ENCODE measurements around the gene CACNA1B. TPM values are rescaled to one million over a fixed set of nuclear protein-coding genes. Genes with fewer than 3 reads are reported as not detected.

The CACNA1B gene
- total RNA-seq, 1 donor from 2014 or later = 0.74 TPM

- H3K4me1 ChIP-seq = no peaks in the 10 kb centered on the region
These were observed 40.2 kb downstream of the CACNA1B start for GRCh38 chr9:137917795-137918194.

DNA sequence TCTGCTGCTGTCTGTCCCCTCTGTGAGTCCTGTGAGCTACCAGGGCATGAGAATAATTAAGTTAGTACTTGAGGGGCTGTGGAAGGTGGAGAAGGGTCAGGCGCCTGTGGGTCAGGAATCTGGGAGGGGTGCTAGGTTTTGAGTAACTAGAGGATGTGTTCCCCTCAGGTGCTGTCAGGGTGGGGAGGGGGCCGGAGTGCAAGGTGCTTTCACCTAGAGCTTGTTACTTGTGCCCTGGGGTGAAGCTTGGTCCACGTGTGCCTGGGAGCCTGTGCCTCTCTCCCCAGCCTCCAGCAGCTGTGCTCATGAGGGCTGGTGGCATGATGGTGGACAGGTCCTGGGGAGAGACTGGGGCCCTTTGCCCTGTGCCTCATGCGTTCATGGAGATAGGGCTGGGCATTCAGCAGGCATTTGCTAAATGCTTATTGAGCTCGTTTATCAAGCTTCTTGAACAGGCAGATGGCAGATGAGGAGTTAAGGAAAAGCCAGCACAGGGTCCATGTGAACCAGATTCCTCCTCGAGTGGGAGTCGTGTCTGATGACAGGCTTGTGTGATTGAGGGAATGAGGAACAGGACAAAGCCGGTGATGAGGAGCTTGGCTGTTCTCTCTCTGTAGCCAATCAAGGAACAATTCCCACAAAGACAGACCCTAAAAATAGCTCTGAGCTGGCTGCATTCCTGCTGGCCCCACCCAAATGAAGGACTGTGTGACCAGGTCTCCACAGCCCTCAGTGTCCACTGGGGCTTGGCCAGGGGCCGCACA is 40.9 kb downstream of the CACNA1B start:
- Histone ChIP-seq H3K9me3 (no peaks in the 10 kb centered on the region), H3K27me3 (no peaks in the 10 kb centered on the region), H3K4me1 (no peaks in the 10 kb centered on the region), H3K27ac (no peak overlapping the region), H3K36me3 (no peaks in the 10 kb centered on the region), H3K4me3 (no peak overlapping the region)
- intact Hi-C loops (cut with DNase I) = no loop called here
- TF ChIP-seq POLR2A (IDR thresholded peaks at IDR 0.05) (no peak), CTCF (IDR thresholded peaks at IDR 0.05) (no peak), POLR2AphosphoS5 (IDR thresholded peaks at IDR 0.05; ENCODE audit: insufficient read depth in 1 of 2, low read depth in 1 of 2) (no peak)
- no peak for DNase-seq (ENCODE audit: extremely low spot score in 2 of 2)

More at GRCh38 chr9:137917795-137918194, 40.2 kb downstream of the CACNA1B start:
- H3K27ac ChIP-seq = no peak overlapping the region
- TF ChIP-seq POLR2AphosphoS5 (IDR thresholded peaks at IDR 0.05; ENCODE audit: insufficient read depth in 1 of 2, low read depth in 1 of 2) (no peak), CTCF (IDR thresholded peaks at IDR 0.05) (no peak), POLR2A (IDR thresholded peaks at IDR 0.05) (no peak)
- H3K27me3 ChIP-seq = no peaks in the 10 kb centered on the region
- H3K4me3 ChIP-seq = no peak overlapping the region
- H3K36me3 ChIP-seq = no peaks in the 10 kb centered on the region
- no peak for DNase-seq (ENCODE audit: extremely low spot score in 2 of 2)
- no peaks in the 10 kb centered on the region for H3K9me3 ChIP-seq
- intact Hi-C loops (cut with DNase I) = no loop called here

GRCh38 chr9:137919095-137919465 is 41.5 kb downstream of the CACNA1B start:
- Histone ChIP-seq H3K27me3 (no peaks in the 10 kb centered on the region), H3K4me1 (no peaks in the 10 kb centered on the region), H3K27ac (peak overlapping the region; percentile 13), H3K36me3 (no peaks in the 10 kb centered on the region), H3K9me3 (no peaks in the 10 kb centered on the region), H3K4me3 (no peak overlapping the region)
- DNase-seq (ENCODE audit: extremely low spot score in 2 of 2) = no peak
- TF ChIP-seq POLR2A (IDR thresholded peaks at IDR 0.05) = no peak
- no peak for TF ChIP-seq POLR2AphosphoS5 (IDR thresholded peaks at IDR 0.05; ENCODE audit: insufficient read depth in 1 of 2, low read depth in 1 of 2)
- TF ChIP-seq CTCF (IDR thresholded peaks at IDR 0.05) = no peak
- intact Hi-C loops (cut with DNase I) = no loop called here

GRCh38 chr9:137919649-137920141 is 42.1 kb downstream of the CACNA1B start:
- Histone ChIP-seq H3K36me3 (no peaks in the 10 kb centered on the region), H3K27ac (peak overlapping the region; percentile 13), H3K4me1 (no peaks in the 10 kb centered on the region), H3K27me3 (no peaks in the 10 kb centered on the region), H3K9me3 (no peaks in the 10 kb centered on the region), H3K4me3 (no peak overlapping the region)
- no peak for DNase-seq (ENCODE audit: extremely low spot score in 2 of 2)
- TF ChIP-seq CTCF (IDR thresholded peaks at IDR 0.05) (no peak), POLR2A (IDR thresholded peaks at IDR 0.05) (no peak), POLR2AphosphoS5 (IDR thresholded peaks at IDR 0.05; ENCODE audit: insufficient read depth in 1 of 2, low read depth in 1 of 2) (no peak)
- intact Hi-C loops (cut with DNase I) = no loop called here

DNA sequence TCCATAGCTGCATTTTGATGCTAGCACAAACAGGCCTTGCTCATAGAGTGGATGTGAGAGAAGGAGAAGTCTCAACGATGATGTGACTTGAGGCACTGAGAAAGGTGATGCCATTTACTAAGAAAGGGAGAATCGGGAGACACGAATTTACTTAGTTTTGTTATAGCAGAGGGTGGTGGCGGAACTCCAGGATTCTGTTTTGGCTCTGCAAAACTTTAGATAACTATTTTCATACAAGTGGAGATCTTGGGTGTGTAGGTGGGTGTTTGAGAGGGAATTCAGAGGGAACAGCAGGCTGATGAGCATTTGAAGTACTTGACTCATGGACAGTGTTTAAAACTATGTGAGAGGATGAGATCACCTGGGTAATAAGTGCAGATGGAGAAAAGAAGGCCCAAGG is 43.2 kb downstream of the CACNA1B start:
- DNase-seq (ENCODE audit: extremely low spot score in 2 of 2) = no peak
- H3K4me1 ChIP-seq = no peaks in the 10 kb centered on the region
- H3K9me3 ChIP-seq = no peaks in the 10 kb centered on the region
- H3K36me3 ChIP-seq = no peaks in the 10 kb centered on the region
- H3K4me3 ChIP-seq = no peak overlapping the region
- H3K27ac ChIP-seq = no peak overlapping the region
- no peak for TF ChIP-seq CTCF (IDR thresholded peaks at IDR 0.05)
- TF ChIP-seq POLR2A (IDR thresholded peaks at IDR 0.05) = no peak
- no peak for TF ChIP-seq POLR2AphosphoS5 (IDR thresholded peaks at IDR 0.05; ENCODE audit: insufficient read depth in 1 of 2, low read depth in 1 of 2)
- no peaks in the 10 kb centered on the region for H3K27me3 ChIP-seq
- intact Hi-C loops (cut with DNase I) = no loop called here

Data from vagina (tissue), 2 donors.